CD14-positive monocyte (primary cell): ENCODE data around the gene PFKFB4. TPM values are rescaled to one million over a fixed set of nuclear protein-coding genes. Genes with fewer than 3 reads are reported as not detected.

Source experiments
- DNase-seq, 3 donors: peaks; one replicate each; pipeline ENCODE4 v3.0.0-alpha.2; 2011 to 2022
- H2AFZ ChIP-seq: 2 replicates; pipeline ENCODE4 v1.6.0; 2012; ENCODE audit warnings: mild to moderate bottlenecking, low read depth, low read length, inconsistent platforms; ENCODE audit not compliant: insufficient read depth, poor library complexity, severe bottlenecking
- H3K27ac ChIP-seq, 2 donors: 1 replicate in 1 of 2; 2 replicates in 1 of 2; pipeline ENCODE4 v1.5.1; 2012 to 2013; ENCODE audit warnings: low read length in 2 of 2, control low read depth in 1 of 2, inconsistent platforms in 1 of 2, low read depth in 1 of 2, mild to moderate bottlenecking in 1 of 2
- H3K27me3 ChIP-seq, 2 donors: one replicate each; pipeline versions ENCODE4 v1.6.0 to v1.6.1; 2011 to 2013; ENCODE audit warnings: low read length in 2 of 2; ENCODE audit not compliant: control insufficient read depth in 2 of 2, insufficient read depth in 2 of 2
- H3K36me3 ChIP-seq, 2 donors: replicated peaks in 1 of 2; 1 replicate in 1 of 2; 2 replicates in 1 of 2; pipeline versions ENCODE4 v1.5.1 to v1.6.1; 2012 to 2013; ENCODE audit warnings: low read length in 2 of 2, control low read depth in 1 of 2, inconsistent platforms in 1 of 2, mild to moderate bottlenecking in 1 of 2; ENCODE audit not compliant: insufficient read depth in 2 of 2, control insufficient read depth in 1 of 2
- H3K4me1 ChIP-seq, 2 donors: 1 replicate in 1 of 2; 2 replicates in 1 of 2; pipeline versions ENCODE4 v1.5.1 to v1.6.1; 2012 to 2013; ENCODE audit warnings: low read length in 2 of 2, control low read depth in 1 of 2, inconsistent platforms in 1 of 2, mild to moderate bottlenecking in 1 of 2, moderate library complexity in 1 of 2; ENCODE audit not compliant: insufficient read depth in 2 of 2, control insufficient read depth in 1 of 2
- H3K4me2 ChIP-seq: replicated peaks from 2 replicates; pipeline ENCODE3; 2012; ENCODE audit warnings: low read length, moderate library complexity, mild to moderate bottlenecking; ENCODE audit not compliant: poor library complexity, severe bottlenecking; ENCODE audit errors: extremely low read depth
- H3K4me3 ChIP-seq, 3 experiments: fragments of 200-600 bp in 1 of 3; sonication (generic) in 1 of 3; replicated peaks in 1 of 3; 1 replicate in 2 of 3; 2 replicates in 1 of 3; pipeline ENCODE4 v1.5.1; 2011 to 2013; ENCODE audit warnings: low read length in 3 of 3, mild to moderate bottlenecking in 3 of 3, control low read depth in 2 of 3, low read depth in 2 of 3, inconsistent platforms in 1 of 3, moderate library complexity in 1 of 3
- H3K79me2 ChIP-seq: 2 replicates; pipeline ENCODE4 v1.6.0; 2012; ENCODE audit warnings: mild to moderate bottlenecking, control low read depth, inconsistent platforms, low read length, moderate library complexity; ENCODE audit not compliant: insufficient read depth
- H3K9ac ChIP-seq: 2 replicates; pipeline ENCODE4 v1.6.0; 2017; ENCODE audit warnings: low read length, mild to moderate bottlenecking; ENCODE audit not compliant: insufficient read depth, poor library complexity, severe bottlenecking
- H3K9me3 ChIP-seq, 2 donors: replicated peaks in 1 of 2; 1 replicate in 1 of 2; 2 replicates in 1 of 2; pipeline versions ENCODE4 v1.5.1 to v1.6.1; 2012 to 2013; ENCODE audit warnings: low read length in 2 of 2, control low read depth in 1 of 2; ENCODE audit not compliant: control insufficient read depth in 1 of 2, insufficient read depth in 1 of 2
- H4K20me1 ChIP-seq: 2 replicates; pipeline ENCODE4 v1.6.0; 2012; ENCODE audit warnings: mild to moderate bottlenecking, low read length, control low read depth, moderate library complexity; ENCODE audit not compliant: insufficient read depth
- H3K27ac Mint-ChIP-seq, 7 donors: one replicate each; pipeline ENCODE4 v1.8.0; 2020; ENCODE audit warnings: mild to moderate bottlenecking in 7 of 7, mixed read lengths in 7 of 7, moderate library complexity in 6 of 7, inconsistent platforms in 2 of 7
- H3K27me3 Mint-ChIP-seq, 3 donors: one replicate each; pipeline ENCODE4 v1.8.0; 2021 to 2022; ENCODE audit warnings: low read depth in 3 of 3, mild to moderate bottlenecking in 3 of 3, mixed read lengths in 3 of 3, moderate library complexity in 3 of 3, inconsistent platforms in 1 of 3
- H3K36me3 Mint-ChIP-seq, 2 donors: one replicate each; pipeline ENCODE4 v1.8.0; 2020; ENCODE audit warnings: mixed read lengths in 2 of 2, inconsistent platforms in 1 of 2, mild to moderate bottlenecking in 1 of 2
- H3K4me1 Mint-ChIP-seq: one replicate; pipeline ENCODE4 v1.8.0; 2020; ENCODE audit warnings: mild to moderate bottlenecking, mixed read lengths
- H3K4me3 Mint-ChIP-seq, 2 donors: one replicate each; pipeline ENCODE4 v1.8.0; 2020; ENCODE audit warnings: mild to moderate bottlenecking in 2 of 2, mixed read lengths in 2 of 2, moderate library complexity in 1 of 2
- H3K9me3 Mint-ChIP-seq, 7 donors: one replicate each; pipeline ENCODE4 v1.8.0; 2020 to 2022; ENCODE audit warnings: mixed read lengths in 7 of 7, mild to moderate bottlenecking in 6 of 7, moderate library complexity in 6 of 7, inconsistent platforms in 2 of 7
- CTCF ChIP-seq: fragments of 200-600 bp; IDR thresholded peaks from one replicate; pipeline ENCODE4 v1.8.0; 2022; ENCODE audit warnings: antibody characterized with exemption, mild to moderate bottlenecking
- WGBS: methylation state at CpG from one replicate; pipeline ENCODE4 v1.1.5; 2013; ENCODE audit warnings: missing lambda C conversion rate; ENCODE audit not compliant: insufficient coverage; 5-methylcytosine and 5-hydroxymethylcytosine counted together
- intact Hi-C, 2 donors: fragments of 100-400 bp; cut with micrococcal nuclease; formaldehyde crosslinking; loops; one replicate each; pipeline versions ENCODE4 v1.15.0 to v1.15.1; 2023
- polyA plus RNA-seq, 3 donors: library from polyadenylated mRNA; depleted of rRNA in 1 of 3; unstranded in 2 of 3; stranded (reverse) in 1 of 3; fragments of 300-500 nt in 2 of 3; fragments of >200 nt in 1 of 3; fragmentation: Illumina TruSeq in 2 of 3; gene quantifications; 1 replicate in 2 of 3; 2 replicates in 1 of 3; pipeline ENCODE4 v1.2.3, GENCODE V29; 2012 to 2021

PFKFB4 gene
- polyA plus RNA-seq, 3 donors, result 32.2 to 44.9 (median 34.9) TPM

GRCh38 chr3:48563382-48563918 is 6.8 kb upstream of the PFKFB4 start, which contains the start of gene UCN2:
Gene UCN2, minus strand, starts transcription at chr3:48563781. Its CDS starts 657 bp downstream, at chr3:48563124.
- H3K27me3 ChIP-seq, result no peaks in the 10 kb centered on the region
- no peak for DNase-seq
- H3K4me1 ChIP-seq, result peaks cover 81 to 84% of the 10 kb centered on the region in 2 donors
- H3K9ac ChIP-seq, result peak within 1 kb of the TSS; percentile 51
- H3K4me3 Mint-ChIP-seq, result peak within 1 kb of the TSS; percentile 34 to 78
- H4K20me1 ChIP-seq, result no peaks in the 10 kb centered on the region
- H3K27ac ChIP-seq, result peak within 1 kb of the TSS; percentile 47 to 78
- H3K9me3 ChIP-seq, result no peaks in the 10 kb centered on the region
- 67% methylated on average over 5 of the region's 6 CpGs for WGBS
- intact Hi-C loops, result no loop called here
- no peaks in the 10 kb centered on the region for H3K79me2 ChIP-seq
- H3K27me3 Mint-ChIP-seq, result peaks cover 0 to 12% (median 1%) of the 10 kb centered on the region in 3 donors
- peaks cover 79% of the 10 kb centered on the region for H3K4me1 Mint-ChIP-seq
- H3K27ac Mint-ChIP-seq, result peak within 1 kb of the TSS; percentile 83 to 98 (median 96)
- peak within 1 kb of the TSS in 1 of 3 experiments; percentile 24 for H3K4me3 ChIP-seq
- TF ChIP-seq CTCF, result no peak
- H3K9me3 Mint-ChIP-seq, result peaks cover 0 to 2% (median 0%) of the 10 kb centered on the region in 7 donors
- H3K36me3 ChIP-seq, result no peaks in the 10 kb centered on the region
- peaks cover 0 to 4% of the 10 kb centered on the region in 2 donors for H3K36me3 Mint-ChIP-seq
- peak within 1 kb of the TSS; percentile 32 for H2AFZ ChIP-seq
- H3K4me2 ChIP-seq, result peak within 1 kb of the TSS; percentile 15

- no peak overlapping the region for H3K4me3 Mint-ChIP-seq
- Histone ChIP-seq H3K9me3 (no peaks in the 10 kb centered on the region), H3K4me1 (peaks cover 90 to 93% of the 10 kb centered on the region in 2 donors), H2AFZ (no peak overlapping the region), H3K9ac (no peak overlapping the region), H3K4me3 (no peak overlapping the region), H3K27ac (peak overlapping the region in 1 of 2 donors; percentile 78), H3K4me2 (no peak overlapping the region), H4K20me1 (no peaks in the 10 kb centered on the region), H3K79me2 (no peaks in the 10 kb centered on the region), H3K27me3 (no peaks in the 10 kb centered on the region), H3K36me3 (no peaks in the 10 kb centered on the region)
- intact Hi-C loops, result no loop called here
- H3K9me3 Mint-ChIP-seq, result peaks cover 0 to 2% (median 0%) of the 10 kb centered on the region in 7 donors
- peak overlapping the region in 6 of 7 donors; percentile 26 to 98 (median 95) for H3K27ac Mint-ChIP-seq
- peaks cover 86% of the 10 kb centered on the region for H3K4me1 Mint-ChIP-seq
- no peak for TF ChIP-seq CTCF
- peaks cover 0 to 12% (median 1%) of the 10 kb centered on the region in 3 donors for H3K27me3 Mint-ChIP-seq
- WGBS, result 97% methylated on average over 20 of the region's 20 CpGs
- no peak for DNase-seq
- H3K36me3 Mint-ChIP-seq, result peaks cover 0 to 4% of the 10 kb centered on the region in 2 donors
Observed at GRCh38 chr3:48562367-48563095, 5.9 kb upstream of the PFKFB4 start.
